Spleen (tissue), 11 donors: Measurements from ENCODE around the gene FLCN. TPM values are rescaled to one million over a fixed set of nuclear protein-coding genes. Genes with fewer than 3 reads are reported as not detected.

Experiments
- DNase-seq: peaks from one replicate; pipeline ENCODE4 v3.0.0-alpha.2; 2020
- H3K27ac ChIP-seq, 8 donors: fragments of 200-600 bp; sonication (generic) in 7 of 8; 1 replicate in 4 of 8; 2 replicates in 4 of 8; pipeline versions ENCODE4 v1.5.0 to v1.8.0; 2016 to 2021; ENCODE audit warnings: inconsistent platforms in 4 of 8, mild to moderate bottlenecking in 4 of 8, moderate library complexity in 1 of 8
- H3K27me3 ChIP-seq, 7 donors: fragments of 200-600 bp; sonication (generic) in 6 of 7; replicated peaks in 1 of 7; 1 replicate in 4 of 7; 2 replicates in 3 of 7; pipeline versions ENCODE4 v1.5.0 to v1.8.0; 2016 to 2021; ENCODE audit warnings: inconsistent platforms in 3 of 7, mild to moderate bottlenecking in 1 of 7
- H3K36me3 ChIP-seq, 6 donors: fragments of 200-600 bp; sonication (generic) in 5 of 6; 1 replicate in 4 of 6; 2 replicates in 2 of 6; pipeline versions ENCODE4 v1.5.0 to v1.8.0; 2016 to 2021; ENCODE audit warnings: inconsistent platforms in 2 of 6
- H3K4me1 ChIP-seq, 6 donors: fragments of 200-600 bp; sonication (generic) in 5 of 6; 1 replicate in 3 of 6; 2 replicates in 3 of 6; pipeline versions ENCODE4 v1.5.0 to v1.8.0; 2016 to 2021; ENCODE audit warnings: inconsistent platforms in 3 of 6
- H3K4me3 ChIP-seq, 8 donors: fragments of 200-600 bp; sonication (generic) in 7 of 8; 1 replicate in 4 of 8; 2 replicates in 4 of 8; pipeline versions ENCODE4 v1.5.0 to v1.8.0; 2016 to 2021; ENCODE audit warnings: inconsistent platforms in 4 of 8, mild to moderate bottlenecking in 4 of 8, moderate library complexity in 2 of 8
- H3K9me3 ChIP-seq, 8 donors: fragments of 200-600 bp; sonication (generic) in 7 of 8; 1 replicate in 4 of 8; 2 replicates in 4 of 8; pipeline versions ENCODE4 v1.5.0 to v1.8.0; 2016 to 2021; ENCODE audit warnings: inconsistent platforms in 4 of 8
- POLR2A ChIP-seq, 3 donors: fragments of 450-650 bp; IDR thresholded peaks; one replicate each; pipeline ENCODE4 v1.5.1; 2017; ENCODE audit warnings: antibody characterized with exemption in 3 of 3, mild to moderate bottlenecking in 1 of 3
- POLR2AphosphoS5 ChIP-seq, 3 donors: sonication (generic); formaldehyde crosslinking; IDR thresholded peaks; one replicate each; pipeline ENCODE4 v1.5.1; 2017; ENCODE audit warnings: antibody characterized with exemption in 3 of 3
- WGBS, 5 donors: extraction: QIAGEN DNeasy Blood & Tissue Kit in 3 of 5; methylation state at CpG; one replicate each; pipeline versions ENCODE4 v1.1.5 to v1.1.7; 2013 to 2018; 5-methylcytosine and 5-hydroxymethylcytosine counted together
- intact Hi-C: fragments of 100-400 bp; cut with DNase I; formaldehyde crosslinking; loops from one replicate; pipeline ENCODE4 v1.15.0; 2023; ENCODE audit warnings: low total_unique reads
- polyA plus RNA-seq, 3 donors: library from polyadenylated mRNA; stranded (reverse); fragments of 200-250 nt; gene quantifications; one replicate each; pipeline ENCODE4 v1.2.1, GENCODE V29; 2013
- total RNA-seq, 7 donors: library from RNA; depleted of rRNA in 3 of 7; stranded (reverse); fragments of >200 nt in 3 of 7; fragmentation: NEBNext Ultra II Directional in 4 of 7; extraction: Animal tissue kit (Norgen Biotek cat#: 25700) in 4 of 7; gene quantifications; one replicate each; pipeline versions ENCODE4 v1.1.0 to v1.2.1, GENCODE V29; 2016 to 2021
- TF ChIP-seq, protein P1 (sequence below), 11 experiments: fragments of 200-600 bp in 7 of 11; fragments of 450-650 bp in 4 of 11; sonication (generic) in 4 of 11; IDR thresholded peaks in 8 of 11; conservative IDR thresholded peaks in 3 of 11; 1 replicate in 7 of 11; 2 replicates in 4 of 11; pipeline versions ENCODE4 v1.4.0 to v1.8.0; 2016 to 2021; ENCODE audit warnings: antibody characterized with exemption in 11 of 11, inconsistent platforms in 4 of 11, mild to moderate bottlenecking in 1 of 11
- donor health status: healthy with polysubstance abuse.
- donor health status: DM: no; HTN: no; CAD: no; lungs with moderate emphysema.
- donor health status: DM: no; HTN: no; CAD: no.
- donor health status: Bipolar disorder and iron deficiency.
- donor health status: healthy.
- donor health status: DM: no; HTN: no; CAD: no.
- donor health status: DM: yes; HTN: yes; CAD: no.

FLCN gene
- total and polyA plus RNA-seq, 10 donors = 9.1 to 91.6 (median 72.3) TPM

DNA sequence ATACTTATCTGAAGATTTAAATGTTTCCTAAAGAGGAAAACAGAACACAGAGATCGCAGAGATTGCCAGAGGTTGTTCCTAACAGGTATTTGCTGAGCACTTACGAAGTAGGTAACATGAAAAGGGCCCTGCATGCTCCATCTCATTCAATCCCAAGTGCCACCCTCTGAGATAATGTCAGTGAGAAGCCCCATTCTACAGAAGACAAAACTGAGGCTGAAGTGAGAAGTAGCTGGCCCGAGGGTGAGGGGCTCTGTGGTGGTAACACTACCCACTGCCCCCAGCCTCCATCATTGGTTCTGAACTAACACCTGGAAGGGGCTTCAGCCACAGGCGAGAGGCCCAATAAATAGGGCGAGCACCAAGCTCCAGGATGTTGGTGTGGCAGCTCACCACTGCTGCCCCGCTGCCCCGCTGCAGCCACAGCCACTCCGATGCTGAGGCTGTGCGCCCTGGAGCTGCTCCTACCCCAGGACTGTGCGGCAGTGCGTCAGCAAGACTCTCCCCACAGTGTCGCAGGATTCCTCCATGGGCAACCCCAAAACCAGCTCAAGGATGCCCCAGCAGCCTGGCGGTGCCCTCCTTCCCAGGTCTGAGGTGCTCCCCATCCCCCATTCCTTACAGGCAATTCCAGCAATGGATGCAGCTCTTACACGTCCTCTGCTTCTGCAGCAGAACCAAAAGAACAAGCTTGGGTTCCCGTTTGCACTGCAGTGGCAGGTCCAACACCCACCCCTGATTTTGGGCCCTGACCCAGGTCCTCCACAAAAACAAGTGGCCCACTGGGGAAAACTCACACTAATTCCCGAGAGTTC lies 10.3 kb downstream of the FLCN start:
- WGBS, 5 donors = 93 to 96% (median 95%) methylated on average over 9 to 16 of the region's 16 CpGs
- Histone ChIP-seq H3K4me1 (peaks cover 0 to 37% (median 15%) of the 10 kb centered on the region in 6 donors), H3K4me3 (no peak overlapping the region), H3K9me3 (no peaks in the 10 kb centered on the region), H3K36me3 (peaks cover 4 to 100% (median 100%) of the 10 kb centered on the region in 6 donors), H3K27me3 (no peaks in the 10 kb centered on the region), H3K27ac (no peak overlapping the region)
- DNase-seq = peak; percentile 48
- TF ChIP-seq POLR2AphosphoS5 (IDR thresholded peaks at IDR 0.05) = peak in 1 of 3 donors; percentile 24
- TF ChIP-seq, protein P1, sequence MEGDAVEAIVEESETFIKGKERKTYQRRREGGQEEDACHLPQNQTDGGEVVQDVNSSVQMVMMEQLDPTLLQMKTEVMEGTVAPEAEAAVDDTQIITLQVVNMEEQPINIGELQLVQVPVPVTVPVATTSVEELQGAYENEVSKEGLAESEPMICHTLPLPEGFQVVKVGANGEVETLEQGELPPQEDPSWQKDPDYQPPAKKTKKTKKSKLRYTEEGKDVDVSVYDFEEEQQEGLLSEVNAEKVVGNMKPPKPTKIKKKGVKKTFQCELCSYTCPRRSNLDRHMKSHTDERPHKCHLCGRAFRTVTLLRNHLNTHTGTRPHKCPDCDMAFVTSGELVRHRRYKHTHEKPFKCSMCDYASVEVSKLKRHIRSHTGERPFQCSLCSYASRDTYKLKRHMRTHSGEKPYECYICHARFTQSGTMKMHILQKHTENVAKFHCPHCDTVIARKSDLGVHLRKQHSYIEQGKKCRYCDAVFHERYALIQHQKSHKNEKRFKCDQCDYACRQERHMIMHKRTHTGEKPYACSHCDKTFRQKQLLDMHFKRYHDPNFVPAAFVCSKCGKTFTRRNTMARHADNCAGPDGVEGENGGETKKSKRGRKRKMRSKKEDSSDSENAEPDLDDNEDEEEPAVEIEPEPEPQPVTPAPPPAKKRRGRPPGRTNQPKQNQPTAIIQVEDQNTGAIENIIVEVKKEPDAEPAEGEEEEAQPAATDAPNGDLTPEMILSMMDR (IDR thresholded peaks at IDR 0.05 in 8 of 11, conservative IDR thresholded peaks at IDR 0.05 in 3 of 11) = no peak
- intact Hi-C loops = no loop called here

DNA sequence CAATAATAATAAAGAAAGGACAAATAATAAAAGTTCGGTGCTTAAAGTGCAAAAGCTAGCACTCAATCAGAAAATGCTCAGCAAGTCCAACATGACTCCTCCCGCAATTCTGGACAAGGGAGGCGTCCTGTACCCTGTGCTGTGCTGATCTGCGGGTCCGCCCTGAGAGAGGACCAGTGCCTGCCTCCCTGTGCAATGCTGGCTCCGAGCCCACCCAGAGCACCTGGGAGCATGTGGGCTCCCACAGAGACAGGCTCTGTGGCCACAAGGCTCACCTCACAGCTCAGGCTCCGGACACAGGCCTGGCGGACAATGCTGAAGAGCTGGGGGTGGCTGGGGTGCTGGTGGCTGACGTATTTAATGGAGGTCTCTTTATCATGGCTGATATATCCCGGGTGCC lies 11.1 kb downstream of the FLCN start:
- TF ChIP-seq POLR2AphosphoS5 (IDR thresholded peaks at IDR 0.05) = peak in 1 of 3 donors; percentile 26
- TF ChIP-seq, protein P1 (IDR thresholded peaks at IDR 0.05 in 8 of 11, conservative IDR thresholded peaks at IDR 0.05 in 3 of 11) = no peak
- no peaks in the 10 kb centered on the region for H3K9me3 ChIP-seq
- H3K4me3 ChIP-seq = no peak overlapping the region
- intact Hi-C loops = no loop called here
- H3K27me3 ChIP-seq = no peaks in the 10 kb centered on the region
- H3K27ac ChIP-seq = no peak overlapping the region
- peaks cover 4 to 100% (median 100%) of the 10 kb centered on the region in 6 donors for H3K36me3 ChIP-seq
- peaks cover 0 to 30% (median 14%) of the 10 kb centered on the region in 6 donors for H3K4me1 ChIP-seq
- peak; percentile 54 for DNase-seq
- WGBS, 5 donors = 91 to 98% (median 93%) methylated on average over 10 of the region's 10 CpGs

DNA sequence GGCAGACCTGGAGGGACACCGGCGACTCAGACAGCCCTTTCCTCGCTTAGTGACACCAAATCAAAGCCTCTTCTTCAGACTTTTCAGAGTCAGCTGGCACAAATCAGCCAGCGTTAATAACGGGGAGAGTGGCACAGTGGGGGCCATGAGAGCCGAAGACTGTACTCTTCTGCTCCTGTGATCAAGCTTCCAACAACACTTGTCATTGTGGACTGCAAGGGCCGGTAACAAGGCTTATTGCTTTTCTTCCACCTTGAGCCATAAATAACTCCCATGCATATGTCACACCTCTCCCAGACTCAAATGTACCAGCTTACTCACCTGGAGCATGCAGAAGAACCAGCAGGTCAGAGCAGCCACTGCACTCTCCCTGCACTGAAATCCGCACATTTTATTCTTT lies 12.8 kb downstream of the FLCN start:
- H3K9me3 ChIP-seq = no peaks in the 10 kb centered on the region
- DNase-seq = no peak
- no peaks in the 10 kb centered on the region for H3K27me3 ChIP-seq
- TF ChIP-seq, protein P1 (IDR thresholded peaks at IDR 0.05 in 8 of 11, conservative IDR thresholded peaks at IDR 0.05 in 3 of 11) = no peak
- no peak for TF ChIP-seq POLR2AphosphoS5 (IDR thresholded peaks at IDR 0.05)
- TF ChIP-seq POLR2A (IDR thresholded peaks at IDR 0.05) = no peak
- 81 to 91% (median 90%) methylated on average over 8 of the region's 8 CpGs for WGBS, 5 donors
- H3K4me3 ChIP-seq = no peak overlapping the region
- peaks cover 0 to 12% (median 7%) of the 10 kb centered on the region in 6 donors for H3K4me1 ChIP-seq
- no peak overlapping the region for H3K27ac ChIP-seq
- peaks cover 4 to 100% (median 100%) of the 10 kb centered on the region in 6 donors for H3K36me3 ChIP-seq
- intact Hi-C loops = no loop called here

DNA sequence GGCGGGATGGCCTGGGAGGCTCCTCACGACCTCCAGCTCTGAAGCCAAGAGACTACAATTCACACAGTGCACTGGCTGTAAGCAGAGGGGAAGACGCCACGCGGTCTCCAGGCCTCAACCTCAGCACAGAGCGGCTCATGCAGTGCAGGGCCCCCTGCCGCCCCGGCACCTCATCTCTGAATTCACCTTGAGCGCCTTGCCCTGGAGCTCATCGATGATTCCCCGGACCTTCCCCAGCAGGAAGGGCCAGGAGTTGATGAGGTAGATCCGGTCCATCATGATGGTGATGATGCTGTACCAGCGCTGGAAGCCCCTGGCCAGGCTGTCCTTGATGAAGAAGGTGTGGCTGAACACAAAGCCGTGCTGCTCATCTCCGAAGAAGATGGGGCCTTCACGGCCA lies 13.2 kb downstream of the FLCN start:
- 92 to 97% (median 95%) methylated on average over 12 to 16 of the region's 16 CpGs for WGBS, 5 donors

More for the DNA sequence above, 13.2 kb downstream of the FLCN start:
- H3K4me3 ChIP-seq = no peak overlapping the region
- TF ChIP-seq, protein P1 (IDR thresholded peaks at IDR 0.05 in 8 of 11, conservative IDR thresholded peaks at IDR 0.05 in 3 of 11) = no peak
- TF ChIP-seq POLR2AphosphoS5 (IDR thresholded peaks at IDR 0.05) = peak in 1 of 3 donors; percentile 39
- no peak for TF ChIP-seq POLR2A (IDR thresholded peaks at IDR 0.05)
- no peaks in the 10 kb centered on the region for H3K9me3 ChIP-seq
- H3K36me3 ChIP-seq = peaks cover 7 to 100% (median 100%) of the 10 kb centered on the region in 6 donors
- intact Hi-C loops = no loop called here
- DNase-seq = peak; percentile 51
- H3K27ac ChIP-seq = no peak overlapping the region
- no peaks in the 10 kb centered on the region for H3K27me3 ChIP-seq
- H3K4me1 ChIP-seq = peaks cover 0 to 8% (median 4%) of the 10 kb centered on the region in 6 donors
